Head of caudate nucleus (tissue), 42 donors: ENCODE measurements around the gene ACBD4.

Experiments used
- DNase-seq, 42 donors: peaks; one replicate each; pipeline versions ENCODE4 v3.0.0 to v3.0.0-alpha.2; 2020 to 2021; ENCODE audit warnings: mixed read lengths in 7 of 42
- intact Hi-C: fragments of 100-400 bp; cut with DNase I; formaldehyde crosslinking; loops from one replicate; pipeline ENCODE4 v1.15.0; 2022

The ACBD4 gene

GRCh38 chr17:45130681-45131615 is 4.5 kb upstream of the ACBD4 start:
- no peak for DNase-seq
- intact Hi-C loops, result no loop called here

GRCh38 chr17:45131616-45132319 is 3.7 kb upstream of the ACBD4 start:
- DNase-seq, result peak in 23 of 42 donors; percentile 15 to 71 (median 48)
- intact Hi-C loops, result no loop called here

- intact Hi-C loops, result no loop called here
- no peak for DNase-seq
Observed at GRCh38 chr17:45132320-45132571, 3.2 kb upstream of the ACBD4 start, which contains the start of gene PLCD3. PLCD3 (minus strand) TSS chr17:45132515; CDS start chr17:45132410, 105 bp downstream.

GRCh38 chr17:45132572-45133463 is 2.7 kb upstream of the ACBD4 start:
- peak; percentile 50 to 91 (median 79) for DNase-seq
- intact Hi-C loops, result no loop called here

GRCh38 chr17:45135978-45136791 is 698 bp downstream of the ACBD4 start:
- DNase-seq, result peak in 3 of 42 donors; percentile 27 to 43 (median 28)
- intact Hi-C loops, result loop anchor here (2.0 kb wide), 1 partner anchor 61 kb away; no protein-coding TSS in a partner anchor

- intact Hi-C loops, result loop anchor here (2.0 kb wide), 1 partner anchor 60 kb away; no protein-coding TSS in a partner anchor
Observed at GRCh38 chr17:45136846-45137560, 1.5 kb downstream of the ACBD4 start.

GRCh38 chr17:45137561-45138305 is 2.2 kb downstream of the ACBD4 start:
- intact Hi-C loops, result loop anchor here (2.0 kb wide), 1 partner anchor 59 kb away; no protein-coding TSS in a partner anchor
- no peak for DNase-seq

More at GRCh38 chr17:45136846-45137560, 1.5 kb downstream of the ACBD4 start:
- no peak for DNase-seq

- DNase-seq, result peak in 8 of 42 donors; percentile 24 to 67 (median 46)
- intact Hi-C loops, result no loop called here
Observed at GRCh38 chr17:45138911-45139532, 3.5 kb downstream of the ACBD4 start.

GRCh38 chr17:45139533-45139920 is 4.0 kb downstream of the ACBD4 start:
- no peak for DNase-seq
- intact Hi-C loops, result no loop called here

GRCh38 chr17:45143094-45143670 is 7.7 kb downstream of the ACBD4 start:
- intact Hi-C loops, result no loop called here
- DNase-seq, result no peak

- peak in 40 of 42 donors; percentile 40 to 84 (median 66) for DNase-seq
- intact Hi-C loops, result no loop called here
Observed at GRCh38 chr17:45143767-45144198, 8.3 kb downstream of the ACBD4 start.

GRCh38 chr17:45144199-45145034 is 8.9 kb downstream of the ACBD4 start:
- intact Hi-C loops, result no loop called here

GRCh38 chr17:45145035-45145389 is 9.5 kb downstream of the ACBD4 start:
- no peak for DNase-seq
- intact Hi-C loops, result no loop called here

More at GRCh38 chr17:45144199-45145034, 8.9 kb downstream of the ACBD4 start:
- peak in 36 of 42 donors; percentile 25 to 77 (median 50) for DNase-seq

- DNase-seq, result no peak
- intact Hi-C loops, result no loop called here
Observed at GRCh38 chr17:45146166-45146565, 10.7 kb downstream of the ACBD4 start.

- no peak for DNase-seq
- intact Hi-C loops, result no loop called here
Observed at GRCh38 chr17:45146592-45146889, 11.1 kb downstream of the ACBD4 start.
